Kidney epithelial cell (primary cell): ENCODE measurements around the gene PTCH2. TPM values are rescaled to one million over a fixed set of nuclear protein-coding genes. Genes with fewer than 3 reads are reported as not detected.

Source experiments
- DNase-seq: peaks from one replicate; pipeline ENCODE4 v3.0.0-alpha.2; 2010; ENCODE audit warnings: low read depth
- H3K27me3 ChIP-seq: 2 replicates; pipeline ENCODE4 v1.6.0; 2011; ENCODE audit warnings: low read length; ENCODE audit not compliant: control insufficient read depth, insufficient read depth
- H3K36me3 ChIP-seq: 2 replicates; pipeline ENCODE4 v1.5.1; 2011; ENCODE audit warnings: low read length; ENCODE audit not compliant: control insufficient read depth, insufficient read depth
- H3K4me3 ChIP-seq: 2 replicates; pipeline ENCODE4 v1.5.1; 2011; ENCODE audit warnings: low read depth, mild to moderate bottlenecking, control low read depth, low read length
- CTCF ChIP-seq: IDR thresholded peaks from 2 replicates; pipeline ENCODE4 v1.5.1; 2011; ENCODE audit warnings: mild to moderate bottlenecking, moderate library complexity, low read length, control low read depth, inconsistent platforms; ENCODE audit not compliant: insufficient read depth, poor library complexity, severe bottlenecking
- total RNA-seq: library from RNA; depleted of rRNA; stranded (reverse); fragments of >200 nt; gene quantifications from 2 replicates; pipeline ENCODE4 v1.2.3, GENCODE V29; 2015

Gene PTCH2
- total RNA-seq, 1 donor from 2014 or later, result 0.38 TPM

- Histone ChIP-seq H3K36me3 (no peaks in the 10 kb centered on the region), H3K4me3 (no peak overlapping the region), H3K27me3 (no peaks in the 10 kb centered on the region)
- TF ChIP-seq CTCF, result no peak
- no peak for DNase-seq
Observed at GRCh38 chr1:44870096-44870495, 27.0 kb upstream of the PTCH2 start.

GRCh38 chr1:44867801-44868200 lies 24.7 kb upstream of the PTCH2 start:
- H3K4me3 ChIP-seq, result no peak overlapping the region
- no peaks in the 10 kb centered on the region for H3K27me3 ChIP-seq
- H3K36me3 ChIP-seq, result no peaks in the 10 kb centered on the region
- no peak for TF ChIP-seq CTCF
- no peak for DNase-seq

- no peaks in the 10 kb centered on the region for H3K27me3 ChIP-seq
- no peaks in the 10 kb centered on the region for H3K36me3 ChIP-seq
- no peak for TF ChIP-seq CTCF
- DNase-seq, result no peak
- no peak overlapping the region for H3K4me3 ChIP-seq
Observed at GRCh38 chr1:44862829-44863401, 19.9 kb upstream of the PTCH2 start.

GRCh38 chr1:44860891-44861425 lies 17.9 kb upstream of the PTCH2 start:
- H3K27me3 ChIP-seq, result no peaks in the 10 kb centered on the region
- no peaks in the 10 kb centered on the region for H3K36me3 ChIP-seq
- DNase-seq, result no peak
- TF ChIP-seq CTCF, result no peak
- no peak overlapping the region for H3K4me3 ChIP-seq

- Histone ChIP-seq H3K27me3 (no peaks in the 10 kb centered on the region), H3K4me3 (no peak overlapping the region), H3K36me3 (no peaks in the 10 kb centered on the region)
- no peak for DNase-seq
- TF ChIP-seq CTCF, result no peak
Observed at GRCh38 chr1:44860331-44860730, 17.3 kb upstream of the PTCH2 start.

- Histone ChIP-seq H3K4me3 (no peak overlapping the region), H3K27me3 (no peaks in the 10 kb centered on the region), H3K36me3 (no peaks in the 10 kb centered on the region)
- no peak for DNase-seq
- TF ChIP-seq CTCF, result no peak
Observed at GRCh38 chr1:44857446-44857845, 14.4 kb upstream of the PTCH2 start.
